ENCODE measurements around the gene KDM7A.

- TF ChIP-seq CTCF (IDR thresholded peaks at IDR 0.05) (no peak), POLR2A (IDR thresholded peaks at IDR 0.05) (no peak), POLR2AphosphoS5 (IDR thresholded peaks at IDR 0.05) (no peak)
Observed at GRCh38 chr7:140209866-140210609, 33.3 kb upstream of the KDM7A start.
